IPS-NIHi7 (cell line): Measurements from ENCODE around the gene RAB39B.

ENCODE experiments used
- DNase-seq: peaks from one replicate; pipeline ENCODE4 v3.0.0; 2012; ENCODE audit warnings: mixed read lengths; ENCODE audit errors: extremely low spot score

RAB39B gene

DNA sequence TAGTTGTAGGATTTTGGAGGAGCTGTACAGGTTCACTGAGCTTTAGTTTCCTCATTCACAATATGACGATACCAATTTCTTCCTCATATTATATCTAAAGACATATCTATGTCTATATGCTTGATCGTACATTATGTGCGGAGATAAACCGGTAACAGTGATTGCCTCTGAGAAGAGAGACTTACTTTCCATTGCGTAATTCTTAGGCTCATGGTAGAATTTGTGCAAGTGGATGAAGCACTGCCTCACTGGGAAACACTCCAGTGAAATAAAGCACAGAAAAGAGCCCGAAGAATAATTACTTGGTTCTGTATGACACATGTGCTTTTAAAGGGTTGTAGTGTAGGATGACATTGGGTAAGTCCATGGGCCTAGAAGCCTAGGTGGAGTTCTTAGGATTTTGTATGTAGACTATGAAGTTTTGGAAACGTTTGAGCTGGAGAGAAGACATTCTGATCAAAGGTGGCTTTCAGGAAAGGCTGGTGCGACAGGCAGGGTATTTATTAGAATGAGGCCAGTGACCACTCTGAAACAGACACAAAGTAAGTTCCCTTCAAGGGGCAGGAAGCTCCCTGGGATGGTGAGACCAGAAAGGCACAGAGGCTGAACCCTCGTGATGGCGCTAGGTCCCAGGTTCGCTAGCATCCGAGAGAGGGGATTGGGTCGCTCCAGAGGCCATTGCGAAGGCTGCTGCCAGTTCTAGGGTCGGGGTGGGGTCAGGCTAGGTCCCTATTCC lies 48.7 kb downstream of the RAB39B start:
- DNase-seq = no peak

DNA sequence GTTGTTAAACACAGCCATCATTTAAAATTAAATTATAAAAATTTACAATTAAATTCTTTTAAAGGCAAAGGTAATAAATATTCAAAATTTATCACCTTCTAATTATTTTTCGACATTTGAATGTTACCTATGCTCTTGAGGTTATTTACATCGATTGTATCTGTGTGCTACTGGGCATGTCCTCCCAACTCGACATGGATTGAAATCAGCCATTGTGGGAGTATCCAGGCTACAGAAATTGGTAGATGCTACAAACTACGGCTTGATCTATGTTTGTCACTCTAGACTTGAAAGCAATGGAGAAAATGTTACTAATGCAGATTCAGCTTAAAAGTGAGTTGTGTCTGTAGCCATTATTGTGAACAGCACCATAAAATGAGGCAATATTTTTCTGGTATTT lies 50.6 kb downstream of the RAB39B start:
- DNase-seq = no peak

DNA sequence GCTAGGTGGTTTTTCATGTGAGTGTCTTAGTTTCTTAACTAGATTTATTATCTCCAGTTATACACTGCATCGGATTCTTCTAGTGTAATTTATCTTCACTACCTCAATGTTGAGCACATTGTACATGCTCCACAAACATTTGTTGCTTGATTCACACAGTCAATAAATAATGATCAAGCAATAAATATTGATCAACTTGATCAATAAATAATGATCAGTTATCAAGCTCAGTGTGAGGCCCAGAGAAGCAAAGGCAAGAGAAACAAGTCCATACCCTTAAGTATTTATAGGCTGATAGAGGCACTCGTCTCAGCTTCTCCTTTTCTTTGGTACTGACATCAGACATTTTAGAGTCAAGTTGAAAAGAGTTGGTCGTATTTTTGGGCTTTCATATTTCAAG lies 53.1 kb downstream of the RAB39B start:
- DNase-seq = no peak
